Epithelial cell of prostate (primary cell): ENCODE measurements around the gene METAP1D.
A peak's percentile ranks its signal among the peaks of the same experiment; 100 is the strongest.
"Not testable (repeated sequence)": the region's sequence is repeated elsewhere in the genome, so short reads cannot be mapped to it uniquely, and the experiment has no call there.

ENCODE experiments used
- DNase-seq: peaks from one replicate; pipeline ENCODE4 v3.0.0-alpha.2; 2011; ENCODE audit warnings: low read depth, low spot score
- H3K27ac ChIP-seq: fragments of 450-650 bp; 2 replicates; pipeline ENCODE4 v1.5.1; 2017; ENCODE audit warnings: mild to moderate bottlenecking

Gene METAP1D

DNA sequence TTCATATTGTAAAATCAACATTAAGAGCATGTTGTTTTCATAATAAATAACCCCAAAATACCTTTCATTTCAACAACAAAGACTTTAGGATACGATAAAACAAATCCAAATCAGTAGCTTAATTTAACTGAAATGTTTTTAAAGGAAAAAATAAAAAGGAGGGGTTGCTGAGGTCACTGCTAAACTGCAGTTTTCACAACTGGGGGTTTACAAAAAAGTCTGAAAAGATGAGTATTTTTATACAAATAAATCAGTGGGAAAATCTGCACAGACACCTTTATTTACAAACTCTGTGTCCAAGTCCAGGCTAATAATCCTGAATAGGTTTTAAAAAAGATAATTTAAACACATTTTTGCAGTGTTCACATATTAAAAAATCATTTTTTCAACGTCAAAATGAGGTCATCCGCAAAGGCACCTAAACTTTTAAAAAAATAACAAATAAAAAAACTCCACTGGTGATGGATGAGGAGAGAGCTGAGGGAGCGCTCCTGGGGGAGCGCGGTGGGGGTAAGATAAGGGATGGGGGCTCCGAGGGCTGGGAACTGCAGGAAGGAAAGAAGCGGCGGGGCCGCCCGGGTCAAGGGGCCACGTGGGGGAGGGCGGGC, 99.8 kb downstream of the METAP1D start:
- no peak for DNase-seq
- H3K27ac ChIP-seq: peak overlapping the region; percentile 96

DNA sequence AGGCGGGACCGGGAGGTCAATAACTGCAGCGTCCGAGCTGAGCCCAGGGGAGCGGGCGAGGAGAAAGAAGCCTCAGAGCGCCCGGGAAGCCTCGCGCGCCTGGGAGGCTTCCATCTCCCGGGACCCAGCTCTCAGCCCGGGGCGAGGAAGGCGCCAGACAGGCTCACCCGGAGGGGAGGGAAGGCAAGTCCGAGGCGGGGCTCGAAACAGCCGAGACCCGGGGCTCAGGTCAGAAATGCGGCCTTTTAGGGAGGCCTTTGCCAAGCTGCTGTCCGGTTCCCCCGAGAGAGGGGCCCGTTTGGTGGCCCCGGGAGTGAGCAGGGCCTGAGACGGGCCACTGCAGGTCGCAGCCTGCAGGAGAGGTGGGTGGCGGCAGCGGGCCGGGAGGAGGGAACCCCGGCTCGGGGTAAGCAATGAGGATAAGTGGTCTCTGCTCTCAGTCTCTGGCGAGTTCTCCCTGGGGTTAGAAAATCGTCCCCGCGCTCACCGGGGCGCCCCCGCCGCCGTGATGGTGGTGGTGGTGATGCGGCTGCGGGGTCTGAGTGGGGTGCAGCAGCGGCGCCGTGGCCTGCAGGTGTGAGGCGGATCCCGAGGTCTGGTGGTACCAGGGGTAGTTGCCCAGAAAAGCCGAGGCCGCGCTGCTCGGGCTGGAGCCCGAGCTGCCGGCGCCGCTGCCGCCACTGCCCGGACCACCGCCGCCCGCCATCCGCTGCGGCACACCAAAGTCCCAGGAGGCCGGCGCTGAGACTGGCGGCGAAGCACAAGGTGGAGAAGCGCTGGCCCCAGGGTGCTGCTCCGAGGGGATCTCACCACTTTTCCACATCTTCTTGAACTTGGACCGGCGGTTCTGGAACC, 100.6 kb downstream of the METAP1D start:
- H3K27ac ChIP-seq: no peak overlapping the region
- DNase-seq: no peak

DNA sequence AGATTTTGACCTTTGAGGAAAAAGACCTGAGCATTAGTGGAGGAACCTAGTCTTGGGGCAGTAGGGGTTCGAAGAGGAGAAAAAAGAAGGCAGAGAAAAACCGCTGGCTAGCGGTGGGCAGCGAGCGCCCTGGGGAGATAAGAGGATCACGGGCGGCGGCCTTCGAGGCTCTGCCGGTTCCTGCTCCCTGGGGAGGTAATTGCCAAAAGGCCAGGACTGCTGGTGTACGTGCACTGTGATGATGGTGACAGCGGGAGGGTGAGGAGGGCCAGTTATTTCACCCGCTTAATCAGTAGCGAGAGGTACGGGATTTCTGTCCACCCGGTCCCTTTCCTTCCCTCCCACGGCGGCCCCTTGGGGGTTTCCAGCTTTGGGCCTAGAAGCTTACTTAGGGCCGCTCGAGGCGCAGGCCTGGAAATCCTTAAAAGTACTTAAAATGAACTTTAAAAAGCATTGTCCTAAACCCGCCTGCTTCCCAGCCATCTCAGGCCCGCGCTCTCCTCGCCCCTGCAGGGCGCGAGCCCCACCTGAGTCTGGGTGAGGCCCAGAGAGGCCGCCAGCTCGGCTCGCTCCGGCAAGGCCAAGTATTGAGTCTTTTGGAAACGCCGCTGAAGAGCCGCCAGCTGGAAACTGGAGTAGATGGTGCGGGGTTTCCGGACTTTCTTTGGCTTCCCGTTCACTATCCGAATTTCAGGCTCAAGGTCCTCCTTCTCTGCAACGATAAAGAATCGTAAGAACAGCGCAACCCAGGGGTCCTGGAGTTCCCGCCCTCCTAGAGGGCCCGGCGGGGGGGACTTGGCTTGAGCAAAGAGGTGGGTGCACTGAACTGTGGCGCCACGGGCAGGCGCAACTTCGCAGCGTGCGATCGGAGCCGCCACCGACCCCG, 101.4 kb downstream of the METAP1D start:
- H3K27ac ChIP-seq: no peak overlapping the region
- no peak for DNase-seq

DNA sequence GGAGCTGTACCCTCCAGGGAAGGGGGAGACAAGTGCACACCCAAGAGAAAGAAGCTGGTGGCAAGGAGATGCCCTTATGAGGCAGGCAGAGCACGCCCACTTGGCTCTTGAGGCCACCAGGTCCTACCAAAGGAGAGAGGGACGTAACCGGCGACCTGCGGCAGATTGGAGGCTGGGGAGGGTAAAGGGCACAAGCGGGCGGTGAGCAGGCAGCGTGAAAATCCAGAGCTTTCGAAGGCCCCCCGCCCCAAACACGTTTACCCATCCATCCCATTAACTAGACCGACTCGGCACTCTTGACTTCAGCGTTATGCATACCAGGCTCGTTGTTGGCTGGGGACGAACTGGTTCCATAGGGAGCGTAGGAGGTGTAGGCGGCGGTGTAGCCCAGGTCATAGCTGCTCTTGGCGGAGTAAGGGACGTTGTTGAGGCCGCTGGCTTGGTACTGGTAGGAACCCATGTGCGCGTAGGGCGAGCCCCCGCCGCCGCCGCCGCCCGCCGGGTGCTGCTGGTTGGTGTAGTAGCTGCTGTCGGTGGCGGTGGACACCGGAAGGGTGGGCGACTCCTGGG, 102.2 kb downstream of the METAP1D start:
- H3K27ac ChIP-seq: peak overlapping the region; percentile 20
- DNase-seq: no peak

DNA sequence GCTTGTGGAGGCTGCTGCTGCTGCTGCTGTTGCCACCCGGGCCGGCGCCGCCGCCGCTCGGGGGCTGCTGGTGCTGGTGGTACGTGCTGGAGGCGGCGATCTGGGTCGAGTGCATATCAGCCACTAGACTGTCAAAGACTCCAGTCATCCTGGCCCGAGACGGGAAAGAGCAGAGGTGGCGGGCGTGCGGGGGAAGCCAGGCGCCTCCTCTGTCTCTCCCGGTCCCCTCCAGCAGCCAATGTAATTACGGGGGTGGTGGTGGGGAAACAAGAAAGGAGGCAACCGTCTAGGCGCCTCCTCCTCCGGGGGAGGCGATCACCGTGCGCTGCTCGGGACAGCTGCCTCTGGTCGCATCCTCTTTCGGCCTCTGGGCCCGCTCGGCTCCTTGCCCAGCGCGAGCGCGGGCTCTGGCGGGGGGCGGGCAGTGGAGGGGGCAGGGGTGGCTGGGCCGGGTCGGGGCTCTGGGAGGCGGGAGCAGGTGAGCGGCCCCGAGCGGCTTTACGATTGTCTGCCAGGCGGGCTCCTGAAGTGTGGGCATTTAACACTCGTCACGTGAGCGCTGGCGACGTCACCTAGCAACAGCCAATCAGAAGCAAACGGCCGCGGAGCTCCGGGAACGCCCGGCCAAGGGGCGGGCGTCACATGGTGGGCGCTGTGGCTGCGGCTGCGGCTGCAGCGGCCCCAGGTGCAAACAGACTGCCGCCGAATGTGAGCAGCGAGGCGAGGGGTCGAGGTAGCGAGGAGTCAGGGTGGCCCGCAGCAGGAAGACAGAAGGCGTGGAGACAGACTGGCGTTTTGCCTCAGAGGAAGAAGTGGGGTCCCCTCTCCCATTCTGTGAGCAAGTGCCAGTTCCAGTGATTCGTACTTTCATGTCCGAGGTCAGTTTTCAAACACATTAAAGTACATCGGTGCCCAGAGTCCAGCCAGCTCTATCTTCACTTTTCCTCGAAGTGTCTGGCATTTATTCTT, 102.9 kb downstream of the METAP1D start, which contains the start of gene DLX2:
TSS of gene DLX2 (minus strand) at position 510 of the 969 bp plus-strand sequence. CDS start at position 148, 362 bp downstream.
- no peak for DNase-seq
- H3K27ac ChIP-seq: peak within 1 kb of the TSS; percentile 20

DNA sequence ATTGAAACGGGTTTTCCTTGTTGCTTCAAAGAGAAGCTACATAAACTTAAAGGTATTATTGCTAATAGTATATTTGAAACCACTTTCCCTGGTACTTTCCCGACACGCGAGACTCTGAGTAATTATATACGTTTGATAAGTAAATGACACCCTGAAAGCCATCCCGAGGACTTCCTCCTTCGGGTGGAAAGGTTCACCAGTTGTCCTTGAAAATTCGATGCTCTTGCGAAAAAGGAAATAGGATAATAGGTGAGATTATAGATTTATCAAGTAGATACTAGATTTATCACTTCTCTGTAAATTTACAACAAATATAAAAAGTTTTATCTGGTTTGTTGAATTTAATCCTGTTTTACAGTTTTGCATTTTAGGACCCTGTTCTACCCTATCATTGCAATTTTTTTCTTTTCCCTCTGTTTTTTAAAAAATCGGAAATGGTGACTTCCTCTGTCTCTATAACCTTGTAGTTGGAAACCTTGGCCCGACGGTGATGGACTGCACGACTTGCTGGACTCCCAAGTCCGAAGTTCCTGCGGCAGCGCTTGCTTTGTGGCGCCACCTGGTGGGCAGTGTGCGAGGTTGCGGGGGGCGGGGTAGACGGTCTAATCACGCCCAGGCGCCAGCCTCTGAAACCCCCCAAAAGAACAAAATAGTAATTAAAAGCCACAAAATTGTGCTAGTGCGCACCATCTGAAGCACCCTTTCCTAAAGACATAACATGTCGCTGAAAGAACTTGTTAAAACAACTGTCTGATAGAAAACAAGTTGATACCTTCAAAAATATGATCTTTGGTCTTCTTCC, 103.9 kb downstream of the METAP1D start:
- no peak for DNase-seq
- H3K27ac ChIP-seq: no peak overlapping the region

DNA sequence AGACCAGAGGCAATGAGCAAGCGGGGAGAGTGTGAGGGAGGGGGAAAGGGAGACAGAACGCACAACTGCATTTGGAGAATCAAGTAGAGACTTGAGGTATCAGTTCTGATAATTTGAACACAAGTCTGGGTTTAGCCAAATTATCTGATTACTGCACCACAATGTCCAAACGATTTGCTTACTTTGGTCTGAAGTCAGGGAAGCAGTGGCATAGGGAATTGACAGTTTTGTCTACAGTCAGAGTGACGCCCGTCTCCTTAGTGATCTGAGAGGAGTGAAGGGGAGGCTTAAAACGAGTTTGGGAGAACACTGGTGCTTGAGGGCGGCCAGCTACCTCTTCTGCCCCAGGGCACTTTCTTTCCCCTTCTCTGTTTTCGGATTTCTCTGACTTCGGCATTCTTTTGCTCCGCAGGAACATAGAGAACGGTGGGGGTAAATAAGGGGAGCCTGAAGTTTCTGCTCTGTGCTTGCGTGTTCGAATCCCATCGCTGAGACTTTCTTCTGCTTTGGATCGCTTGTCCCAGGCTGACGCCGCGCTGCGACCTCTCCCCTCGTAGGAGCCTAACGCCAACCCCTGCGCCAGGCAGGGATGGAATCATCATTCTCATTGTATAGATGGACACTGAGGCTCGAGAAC, 105.8 kb downstream of the METAP1D start:
- DNase-seq: no peak
- no peak overlapping the region for H3K27ac ChIP-seq

DNA sequence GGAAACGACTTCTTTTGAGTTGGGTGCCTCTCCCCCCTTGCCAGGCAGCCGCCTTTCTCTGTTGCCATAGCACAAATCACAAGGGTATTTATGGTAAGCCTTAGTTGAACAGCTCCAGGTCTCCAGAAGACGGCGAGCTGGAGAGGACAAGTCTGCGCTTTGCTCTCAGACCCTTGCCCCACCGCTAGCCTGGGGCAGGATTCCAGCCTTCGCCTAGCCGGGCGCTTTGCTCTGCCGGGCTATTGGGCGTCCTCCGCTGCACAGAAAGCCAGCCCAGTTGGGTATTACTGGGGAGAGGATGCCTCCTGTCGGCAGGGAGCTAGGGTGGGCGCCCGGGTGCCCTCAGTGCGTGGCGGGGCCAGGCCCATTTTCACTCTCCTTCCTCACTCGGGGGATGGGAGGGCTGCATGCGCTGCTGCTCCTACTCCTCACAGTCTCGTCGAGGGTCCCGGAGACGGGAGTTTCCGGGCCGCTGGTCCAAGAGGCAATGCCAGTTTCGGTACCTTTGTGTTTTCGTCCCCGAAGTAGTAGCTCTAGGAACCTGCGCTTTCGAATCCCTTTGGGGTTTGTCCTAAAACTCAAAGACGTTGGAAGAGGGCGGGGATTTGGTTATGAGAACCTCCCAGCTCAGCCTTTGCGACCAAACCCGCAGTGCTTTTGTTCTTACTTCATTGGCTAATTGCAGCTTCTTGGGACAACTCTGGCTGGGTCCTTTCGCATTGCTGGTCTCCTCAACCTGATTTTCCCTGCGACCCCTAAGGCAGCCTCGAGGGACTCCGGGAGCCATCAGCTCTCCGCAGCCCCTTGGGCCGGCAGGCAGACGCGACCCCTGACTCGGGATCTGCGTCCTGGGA, 106.6 kb downstream of the METAP1D start:
- DNase-seq: no peak
- no peak overlapping the region for H3K27ac ChIP-seq

DNA sequence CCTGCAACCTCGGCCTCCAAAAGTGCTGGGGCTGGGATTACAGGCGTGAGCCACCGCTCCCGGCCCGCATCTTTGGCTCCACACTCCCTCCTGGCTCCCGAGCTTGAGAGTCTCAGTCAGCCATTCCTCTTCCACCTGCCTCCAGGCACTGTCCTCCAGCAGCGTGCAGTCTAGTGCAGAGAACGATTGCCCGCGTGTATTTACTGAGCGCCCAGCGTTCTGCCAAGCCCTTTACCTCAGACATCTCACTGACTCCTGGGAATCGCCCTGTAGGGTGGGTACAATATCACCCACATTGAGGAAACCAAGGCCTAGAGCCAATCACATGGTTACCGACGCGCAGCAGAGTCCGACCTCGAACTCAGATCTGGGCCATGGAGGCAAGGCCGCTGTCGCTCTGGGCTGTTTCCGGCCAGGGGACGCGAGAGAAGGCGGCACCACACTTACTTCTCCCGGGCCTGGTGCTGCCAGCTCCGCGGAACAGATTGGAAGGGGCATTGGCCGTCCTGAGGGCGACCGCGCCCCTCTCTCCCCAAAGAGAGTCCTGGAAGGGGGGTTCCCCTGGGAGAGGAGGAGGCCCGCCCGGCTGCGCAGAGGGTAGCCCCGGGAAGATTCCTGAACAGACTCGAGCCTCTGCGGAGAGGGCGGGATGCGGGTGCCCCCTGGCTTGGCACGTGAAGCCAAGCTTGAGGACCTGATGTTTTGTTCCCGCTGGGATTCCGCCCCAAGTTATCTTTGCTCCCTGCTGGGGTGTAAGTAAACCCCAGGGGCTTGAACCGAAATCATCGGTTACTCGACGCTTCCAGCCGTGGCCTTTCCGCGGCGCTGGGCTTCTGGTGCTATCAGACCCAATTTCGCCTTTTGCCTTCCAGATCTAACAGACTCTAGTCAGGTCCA, 108.2 kb downstream of the METAP1D start:
- no peak overlapping the region for H3K27ac ChIP-seq
- no peak for DNase-seq

DNA sequence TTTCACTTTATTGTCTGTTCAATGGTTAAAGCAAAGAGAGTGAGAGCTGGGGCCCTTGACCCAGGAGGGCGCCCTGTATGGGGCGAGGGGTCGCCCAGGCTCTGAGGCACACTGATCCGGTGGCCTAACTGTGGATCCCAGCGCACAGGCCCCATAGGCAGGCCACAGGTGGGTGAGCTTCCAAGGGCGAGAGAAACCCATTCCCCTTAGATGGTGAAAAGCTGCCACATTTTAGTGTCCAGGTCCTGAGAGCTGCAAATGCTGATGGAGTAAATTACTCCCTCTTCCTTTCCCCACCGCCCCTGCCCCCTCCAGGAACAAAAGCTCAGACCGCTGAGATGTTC, 108.8 kb downstream of the METAP1D start:
- H3K27ac ChIP-seq: no peak overlapping the region
- no peak for DNase-seq

DNA sequence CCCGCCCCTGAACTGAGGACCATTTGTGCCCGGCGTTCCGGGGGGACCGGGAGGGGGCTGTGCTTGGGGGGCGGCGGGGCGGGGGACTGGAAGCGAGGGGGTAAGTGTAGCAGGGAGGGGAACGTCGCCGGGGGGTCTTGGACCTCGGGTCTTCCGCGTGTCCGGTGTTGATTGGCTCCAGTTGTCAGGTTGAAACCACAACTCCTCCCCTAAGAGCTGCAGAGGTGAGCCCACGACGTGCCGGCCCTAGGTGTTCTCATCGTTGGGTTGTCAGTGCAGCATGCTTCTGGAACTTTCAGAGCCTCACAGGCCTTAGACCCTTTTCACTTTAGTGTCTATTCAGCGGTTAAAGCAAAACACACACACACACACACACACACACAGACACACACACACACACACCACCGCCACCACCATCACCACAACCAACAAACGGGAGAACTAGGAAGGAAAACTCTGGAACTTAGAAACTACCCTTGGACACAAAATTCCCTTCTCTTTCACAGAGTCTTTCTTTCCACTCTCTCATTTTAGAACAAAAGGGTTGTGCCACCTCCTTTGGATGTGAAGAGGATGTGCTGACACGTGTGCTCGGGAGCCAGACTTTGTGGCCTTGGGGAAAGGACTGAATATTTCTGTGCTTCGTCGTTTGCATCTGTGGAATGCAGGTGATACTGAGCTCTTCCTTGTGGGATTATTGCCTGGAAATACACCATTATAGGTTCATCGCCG, 109.7 kb downstream of the METAP1D start:
- H3K27ac ChIP-seq: no peak overlapping the region
- no peak for DNase-seq

DNA sequence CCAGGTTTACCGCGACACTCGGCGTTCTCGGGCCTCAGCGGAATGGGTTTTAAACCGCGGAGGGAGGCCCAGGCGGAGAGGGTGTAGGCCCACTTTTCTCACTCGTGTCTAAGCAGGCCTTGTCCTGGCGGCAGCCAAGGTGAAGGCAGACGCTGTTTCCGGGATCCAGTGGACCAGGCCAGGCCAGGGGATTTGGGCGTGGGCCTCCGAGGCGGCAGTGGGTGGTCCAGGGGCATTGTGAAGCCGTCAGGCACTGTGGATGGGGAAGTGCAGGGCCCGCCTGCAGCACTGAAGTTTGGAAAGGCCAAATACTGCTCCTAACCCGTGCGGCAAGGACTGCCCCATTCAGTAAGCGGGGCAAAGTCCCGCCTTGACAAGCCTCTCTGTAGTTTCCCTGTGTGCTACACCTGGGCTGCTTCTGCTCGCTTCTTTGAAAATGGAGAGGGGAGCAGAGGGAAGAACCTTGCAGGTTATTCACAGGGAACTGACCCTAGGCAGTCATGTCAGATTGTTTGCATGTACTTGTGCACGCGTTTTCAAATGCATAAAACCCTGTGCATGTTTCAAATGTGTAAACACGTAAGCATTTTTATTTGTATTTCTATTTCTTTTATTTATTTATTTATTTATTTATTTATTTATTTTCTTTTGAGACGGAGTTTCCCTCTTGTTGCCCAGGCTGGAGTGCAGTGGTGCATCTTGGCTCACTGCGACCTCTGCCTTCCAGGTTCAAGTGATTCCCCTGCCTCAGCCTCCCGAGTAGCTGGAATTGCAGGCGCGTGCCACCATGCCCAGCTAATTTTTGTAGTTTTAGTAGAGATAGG, 110.4 kb downstream of the METAP1D start:
- H3K27ac ChIP-seq: no peak overlapping the region
- no peak for DNase-seq

DNA sequence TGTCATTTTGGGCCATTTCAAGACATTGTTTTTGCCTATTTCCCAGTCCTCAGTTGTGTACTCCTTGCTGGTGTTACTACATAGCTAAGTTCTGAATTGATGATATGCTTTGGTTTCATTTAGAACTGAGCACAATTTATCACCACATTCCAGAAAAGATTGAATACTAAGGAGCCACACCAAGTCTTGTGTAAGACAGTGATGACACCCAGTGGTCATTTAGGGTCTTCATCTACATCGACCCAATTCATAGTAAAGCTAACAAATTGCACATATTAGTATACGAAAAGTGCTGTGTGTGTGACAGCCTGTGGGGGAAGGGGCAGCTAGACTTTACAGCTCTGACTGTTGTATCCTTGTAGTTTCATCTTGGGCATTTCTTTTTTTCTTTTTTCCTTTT, 113.9 kb downstream of the METAP1D start:
- no peak overlapping the region for H3K27ac ChIP-seq
- DNase-seq: no peak

DNA sequence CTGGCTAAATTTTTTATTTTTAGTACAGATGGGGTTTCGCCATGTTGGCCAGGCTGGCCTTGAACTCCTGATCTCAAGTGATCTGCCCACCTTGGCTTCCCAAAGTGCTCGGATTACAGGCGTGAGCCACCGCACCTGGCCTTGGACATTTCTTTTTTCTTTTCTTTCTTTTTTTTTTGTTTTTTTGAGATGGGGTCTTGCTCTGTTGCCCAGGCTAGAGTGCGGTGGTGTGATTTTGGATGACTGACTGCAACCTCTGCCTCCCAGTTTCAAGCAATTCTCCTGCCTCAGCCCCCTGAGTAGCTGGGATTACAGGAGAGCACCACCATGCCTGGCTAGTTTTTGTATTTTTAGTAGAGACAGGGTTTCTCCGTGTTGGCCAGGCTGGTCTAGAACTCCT, 114.4 kb downstream of the METAP1D start:
- H3K27ac ChIP-seq, DNase-seq: not testable (repeated sequence)

DNA sequence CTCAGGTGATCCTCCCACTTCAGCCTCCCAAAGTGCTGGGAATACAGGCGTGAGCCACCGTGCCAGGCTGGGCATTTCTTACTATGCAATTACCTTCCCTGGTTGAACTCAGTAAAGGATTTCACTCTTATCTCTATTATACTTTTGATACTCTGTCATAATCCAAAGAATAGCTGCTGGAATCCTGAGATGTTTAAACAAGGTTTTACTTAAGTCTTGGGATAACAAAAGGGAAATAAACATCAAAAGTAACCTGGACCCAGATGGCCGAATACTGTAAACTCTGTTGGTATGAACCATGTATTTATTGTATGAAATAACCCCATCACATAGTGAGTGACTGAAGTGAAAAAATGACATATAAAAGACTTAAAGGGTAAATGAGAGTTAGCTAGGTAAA, 114.8 kb downstream of the METAP1D start:
- DNase-seq: no peak
- no peak overlapping the region for H3K27ac ChIP-seq
